ENCODE measurements around the gene TMEM239.

- no peak for TF ChIP-seq GATA2 (IDR thresholded peaks at IDR 0.05; ENCODE audit: low read depth, low read length)
- TF ChIP-seq GATA3 (IDR thresholded peaks at IDR 0.05; ENCODE audit: low read depth, low read length): no peak
Observed at GRCh38 chr20:2771631-2772080, 44.5 kb upstream of the TMEM239 start.
